Astrocyte of the cerebellum (primary cell): ENCODE data around the gene GZF1.

Experiments
- DNase-seq: peaks from one replicate; pipeline ENCODE4 v3.0.0-alpha.2; 2011; ENCODE audit warnings: low read depth
- H3K4me3 ChIP-seq: 2 replicates; pipeline ENCODE4 v1.5.1; 2011; ENCODE audit warnings: mild to moderate bottlenecking, low read depth, low read length, moderate library complexity
- CTCF ChIP-seq: IDR thresholded peaks from 2 replicates; pipeline ENCODE4 v1.5.1; 2012; ENCODE audit warnings: low read length, low read depth, moderate library complexity, mild to moderate bottlenecking; ENCODE audit errors: missing control alignments
- in situ Hi-C: cut with HindIII; loops from 2 replicates; pipeline ENCODE4 v1.10.0; 2017; ENCODE audit warnings: low sequenced_read_pairs

The GZF1 gene

DNA sequence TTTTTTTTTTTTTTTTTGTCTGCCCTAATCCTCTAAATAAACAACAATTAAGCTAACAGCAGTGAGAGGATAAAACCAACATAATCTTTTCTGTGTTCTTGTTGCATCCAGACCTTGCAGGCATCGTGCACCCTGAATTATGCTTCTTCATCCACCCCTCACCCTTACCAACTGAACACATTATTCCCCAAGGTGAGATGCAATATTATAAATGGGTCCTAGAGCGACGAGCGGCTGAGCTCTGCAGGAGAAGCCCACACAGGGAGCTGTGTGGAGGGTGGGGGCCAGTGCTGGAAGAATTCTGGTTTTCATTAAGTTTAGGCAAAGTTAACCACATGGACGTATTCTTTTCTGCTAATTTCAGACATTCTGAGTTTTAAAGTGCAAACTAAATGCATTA is 43.6 kb upstream of the GZF1 start:
- no peak for TF ChIP-seq CTCF
- in situ Hi-C loops: no loop called here
- H3K4me3 ChIP-seq: no peak overlapping the region
- no peak for DNase-seq

GRCh38 chr20:23320317-23320716 is 41.7 kb upstream of the GZF1 start:
- in situ Hi-C loops: no loop called here
- DNase-seq: no peak
- H3K4me3 ChIP-seq: no peak overlapping the region
- TF ChIP-seq CTCF: peak; percentile 48

- in situ Hi-C loops: no loop called here
- DNase-seq: no peak
- no peak for TF ChIP-seq CTCF
These were observed 36.9 kb upstream of the GZF1 start for GRCh38 chr20:23325107-23325506.

DNA sequence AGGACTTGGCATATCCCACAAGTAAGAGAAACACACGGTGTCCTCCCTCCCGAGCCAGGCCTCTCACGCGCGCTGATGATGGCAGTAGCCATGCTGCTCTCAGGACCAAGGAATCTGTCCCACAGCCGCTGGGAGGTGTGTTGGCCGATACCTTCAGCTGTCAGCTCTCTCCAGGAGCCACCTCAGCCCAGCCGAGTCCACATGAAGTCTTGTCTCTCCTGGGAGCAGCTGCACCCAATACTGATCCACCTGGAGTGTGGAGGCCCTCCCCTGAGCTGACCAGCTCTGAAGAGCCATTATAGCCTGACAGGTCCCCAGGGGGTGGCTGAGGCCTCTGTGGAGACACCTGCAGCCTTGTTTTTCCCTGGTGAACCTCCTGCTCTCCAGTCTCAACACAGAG is 35.2 kb upstream of the GZF1 start:
- in situ Hi-C loops: no loop called here
- no peak overlapping the region for H3K4me3 ChIP-seq
- DNase-seq: no peak
- TF ChIP-seq CTCF: no peak

More at GRCh38 chr20:23325107-23325506, 36.9 kb upstream of the GZF1 start:
- no peak overlapping the region for H3K4me3 ChIP-seq

- no peak overlapping the region for H3K4me3 ChIP-seq
- TF ChIP-seq CTCF: no peak
- DNase-seq: no peak
- in situ Hi-C loops: no loop called here
These were observed 34.2 kb upstream of the GZF1 start for GRCh38 chr20:23327617-23328333.

- DNase-seq: peak; percentile 26
- in situ Hi-C loops: no loop called here
- TF ChIP-seq CTCF: no peak
- no peak overlapping the region for H3K4me3 ChIP-seq
These were observed 30.3 kb upstream of the GZF1 start for GRCh38 chr20:23331450-23332350.
